OCI-LY3 (cell line): Measurements from ENCODE around the gene WWOX.

Source experiments
- H2AFZ ChIP-seq: fragments of 200-600, 300-600 bp; shearing (Covaris generic); 2 replicates; pipeline ENCODE4 v1.6.0; 2014; ENCODE audit warnings: antibody characterized with exemption, low read depth, low read length
- H3K27ac ChIP-seq: fragments of 200-600, 300-600 bp; sonication (generic); 2 replicates; pipeline ENCODE4 v1.5.1; 2014; ENCODE audit warnings: mild to moderate bottlenecking, low read length, moderate library complexity, mixed read lengths
- H3K27me3 ChIP-seq: fragments of 200-600, 300-600 bp; sonication (generic); 2 replicates; pipeline ENCODE4 v1.6.1; 2014; ENCODE audit warnings: low read depth, low read length, mixed read lengths
- H3K36me3 ChIP-seq: fragments of 200-600, 300-600 bp; sonication (generic); replicated peaks from 2 replicates; pipeline ENCODE3; 2014; ENCODE audit warnings: low read depth, low read length, mixed read lengths
- H3K4me1 ChIP-seq: fragments of 300-600, 200-600 bp; sonication (generic); 2 replicates; pipeline ENCODE4 v1.6.1; 2014; ENCODE audit warnings: low read length, mixed read lengths
- H3K4me2 ChIP-seq: fragments of 200-600, 300-600 bp; sonication (generic); 2 replicates; pipeline ENCODE4 v1.6.1; 2014; ENCODE audit warnings: low read length, mixed read lengths
- H3K4me3 ChIP-seq: fragments of 300-600, 200-600 bp; sonication (generic); 2 replicates; pipeline ENCODE4 v1.5.1; 2014; ENCODE audit warnings: antibody characterized with exemption, mild to moderate bottlenecking, low read length, moderate library complexity
- H3K79me2 ChIP-seq: fragments of 300-600, 200-600 bp; shearing (Covaris generic); 2 replicates; pipeline ENCODE4 v1.6.1; 2014; ENCODE audit warnings: mild to moderate bottlenecking, low read length, mixed read lengths
- H3K9ac ChIP-seq: fragments of 300-600, 200-600 bp; shearing (Covaris generic); 2 replicates; pipeline ENCODE4 v1.6.0; 2014; ENCODE audit warnings: mild to moderate bottlenecking, low read length, moderate library complexity
- H3K9me3 ChIP-seq: fragments of 200-600, 300-600 bp; shearing (Covaris generic); 2 replicates; pipeline ENCODE4 v1.6.1; 2014; ENCODE audit warnings: low read length, mixed read lengths; ENCODE audit not compliant: insufficient read depth
- H4K20me1 ChIP-seq: fragments of 200-600, 300-600 bp; sonication (generic); 2 replicates; pipeline ENCODE4 v1.6.1; 2016; ENCODE audit warnings: low read length, mixed read lengths; ENCODE audit not compliant: insufficient read depth
- CTCF ChIP-seq: fragments of 200-600, 300-600 bp; sonication (generic); IDR thresholded peaks from 2 replicates; pipeline ENCODE4 v1.5.1; 2014; ENCODE audit warnings: antibody characterized with exemption, low read length, low read depth
- EZH2phosphoT487 ChIP-seq: fragments of 200-600 bp; shearing (Covaris generic); IDR thresholded peaks from 2 replicates; pipeline ENCODE4 v1.6.1; 2018; ENCODE audit warnings: antibody characterized with exemption, mixed run types, low read depth

WWOX gene

GRCh38 chr16:78878570-78878969 is 779.1 kb downstream of the WWOX start:
- H2AFZ ChIP-seq, result no peak overlapping the region
- no peak overlapping the region for H3K27ac ChIP-seq
- no peak for TF ChIP-seq CTCF
- TF ChIP-seq EZH2phosphoT487, result no peak
- H4K20me1 ChIP-seq, result no peaks in the 10 kb centered on the region
- H3K4me2 ChIP-seq, result no peak overlapping the region
- H3K9me3 ChIP-seq, result no peaks in the 10 kb centered on the region
- H3K27me3 ChIP-seq, result no peaks in the 10 kb centered on the region
- H3K9ac ChIP-seq, result no peak overlapping the region
- H3K36me3 ChIP-seq, result no peaks in the 10 kb centered on the region
- H3K4me1 ChIP-seq, result no peaks in the 10 kb centered on the region
- no peak overlapping the region for H3K4me3 ChIP-seq
- H3K79me2 ChIP-seq, result no peaks in the 10 kb centered on the region

- no peak overlapping the region for H3K9ac ChIP-seq
- H3K4me1 ChIP-seq, result no peaks in the 10 kb centered on the region
- H4K20me1 ChIP-seq, result no peaks in the 10 kb centered on the region
- no peak overlapping the region for H3K4me2 ChIP-seq
- H3K36me3 ChIP-seq, result no peaks in the 10 kb centered on the region
- H3K4me3 ChIP-seq, result no peak overlapping the region
- TF ChIP-seq EZH2phosphoT487, result no peak
- TF ChIP-seq CTCF, result no peak
- no peak overlapping the region for H3K27ac ChIP-seq
- H3K9me3 ChIP-seq, result no peaks in the 10 kb centered on the region
- no peaks in the 10 kb centered on the region for H3K27me3 ChIP-seq
- H3K79me2 ChIP-seq, result no peaks in the 10 kb centered on the region
- no peak overlapping the region for H2AFZ ChIP-seq
Measured at GRCh38 chr16:78879011-78879410, 779.6 kb downstream of the WWOX start.

- no peaks in the 10 kb centered on the region for H3K9me3 ChIP-seq
Measured at GRCh38 chr16:78882150-78882549, 782.7 kb downstream of the WWOX start.

GRCh38 chr16:78882751-78883150 is 783.3 kb downstream of the WWOX start:
- H3K9ac ChIP-seq, result no peak overlapping the region
- TF ChIP-seq CTCF (no peak), EZH2phosphoT487 (no peak)
- H3K4me3 ChIP-seq, result no peak overlapping the region
- H3K27me3 ChIP-seq, result peaks cover 11% of the 10 kb centered on the region
- no peak overlapping the region for H3K27ac ChIP-seq
- H3K4me2 ChIP-seq, result no peak overlapping the region
- H3K79me2 ChIP-seq, result no peaks in the 10 kb centered on the region
- H2AFZ ChIP-seq, result no peak overlapping the region
- H4K20me1 ChIP-seq, result no peaks in the 10 kb centered on the region
- H3K4me1 ChIP-seq, result no peaks in the 10 kb centered on the region
- H3K36me3 ChIP-seq, result no peaks in the 10 kb centered on the region
- H3K9me3 ChIP-seq, result no peaks in the 10 kb centered on the region

More at GRCh38 chr16:78882150-78882549, 782.7 kb downstream of the WWOX start:
- Histone ChIP-seq H3K9ac (no peak overlapping the region), H3K27me3 (peaks cover 5% of the 10 kb centered on the region), H3K4me2 (no peak overlapping the region), H3K79me2 (no peaks in the 10 kb centered on the region), H3K27ac (no peak overlapping the region), H3K4me1 (no peaks in the 10 kb centered on the region), H3K4me3 (no peak overlapping the region), H4K20me1 (no peaks in the 10 kb centered on the region), H2AFZ (no peak overlapping the region), H3K36me3 (no peaks in the 10 kb centered on the region)
- TF ChIP-seq CTCF (no peak), EZH2phosphoT487 (no peak)
